Measurements from ENCODE around the gene AFAP1. TPM values are rescaled to one million over a fixed set of nuclear protein-coding genes. Genes with fewer than 3 reads are reported as not detected.

The AFAP1 gene
- total RNA-seq, 2 donors from 2014 or later, result 9.6 to 35.3 TPM

- H3K36me3 ChIP-seq (replicated peaks in 1 of 2; ENCODE audit: insufficient read depth in 1 of 2, low read depth in 2 of 2), result no peaks in the 10 kb centered on the region
- 48 to 61% methylated on average over 1 of the region's 1 CpG for WGBS, 2 donors
- DNase-seq (no peak), ATAC-seq (no peak)
- intact Hi-C loops (cut with DNase I), result no loop called here
- no peak overlapping the region for H3K4me3 ChIP-seq
- no peaks in the 10 kb centered on the region for H3K27me3 ChIP-seq
- peaks cover 22% of the 10 kb centered on the region for H3K4me1 ChIP-seq
- H3K9me3 ChIP-seq, result no peaks in the 10 kb centered on the region
- H3K27ac ChIP-seq, result no peak overlapping the region
- no peak for TF ChIP-seq CTCF (IDR thresholded peaks at IDR 0.05)
Measured at GRCh38 chr4:7932287-7932686, 7.4 kb downstream of the AFAP1 start.

GRCh38 chr4:7929118-7929951 lies 10.3 kb downstream of the AFAP1 start:
- Histone ChIP-seq H3K36me3 (replicated peaks in 1 of 2; ENCODE audit: insufficient read depth in 1 of 2, low read depth in 2 of 2) (no peaks in the 10 kb centered on the region), H3K27me3 (no peaks in the 10 kb centered on the region), H3K9me3 (no peaks in the 10 kb centered on the region), H3K4me3 (no peak overlapping the region), H3K27ac (peak overlapping the region; percentile 4 to 66 (median 30)), H3K4me1 (peaks cover 28% of the 10 kb centered on the region)
- ATAC-seq (peak; percentile 85), DNase-seq (peak; percentile 33 to 64 (median 50))
- intact Hi-C loops (cut with DNase I), result no loop called here
- TF ChIP-seq POLR2A (IDR thresholded peaks at IDR 0.05), result no peak
- peak in 3 of 7 experiments; percentile 3 to 15 (median 7) for TF ChIP-seq CTCF (IDR thresholded peaks at IDR 0.05)
- 35 to 39% methylated on average over 7 of the region's 7 CpGs for WGBS, 2 donors

- Histone ChIP-seq H3K36me3 (replicated peaks in 1 of 2; ENCODE audit: insufficient read depth in 1 of 2, low read depth in 2 of 2) (no peaks in the 10 kb centered on the region), H3K4me3 (no peak overlapping the region), H3K9me3 (no peaks in the 10 kb centered on the region), H3K4me1 (peaks cover 32% of the 10 kb centered on the region), H3K27ac (peak overlapping the region; percentile 4 to 66 (median 30)), H3K27me3 (no peaks in the 10 kb centered on the region)
- ATAC-seq (no peak), DNase-seq (no peak)
- intact Hi-C loops (cut with DNase I), result no loop called here
- TF ChIP-seq POLR2A (IDR thresholded peaks at IDR 0.05), result no peak
- WGBS, 2 donors, result 58 to 78% methylated on average over 3 to 7 of the region's 7 CpGs
Measured at GRCh38 chr4:7928711-7929110, 10.9 kb downstream of the AFAP1 start.

- Histone ChIP-seq H3K9me3 (no peaks in the 10 kb centered on the region), H3K36me3 (replicated peaks in 1 of 2; ENCODE audit: insufficient read depth in 1 of 2, low read depth in 2 of 2) (no peaks in the 10 kb centered on the region), H3K4me1 (peaks cover 38% of the 10 kb centered on the region), H3K27me3 (no peaks in the 10 kb centered on the region), H3K4me3 (no peak overlapping the region), H3K27ac (peak overlapping the region in 1 of 4 donors; percentile 10)
- DNase-seq (no peak), ATAC-seq (no peak)
- TF ChIP-seq POLR2A (IDR thresholded peaks at IDR 0.05) (no peak), CTCF (IDR thresholded peaks at IDR 0.05) (no peak)
- intact Hi-C loops (cut with DNase I), result no loop called here
- 88% methylated on average over 5 to 7 of the region's 7 CpGs for WGBS, 2 donors
Measured at GRCh38 chr4:7926822-7927221, 12.8 kb downstream of the AFAP1 start.

- intact Hi-C loops (cut with DNase I), result no loop called here
- 78 to 83% methylated on average over 4 of the region's 4 CpGs for WGBS, 2 donors
- Histone ChIP-seq H3K4me1 (peaks cover 26% of the 10 kb centered on the region), H3K36me3 (replicated peaks in 1 of 2; ENCODE audit: insufficient read depth in 1 of 2, low read depth in 2 of 2) (no peaks in the 10 kb centered on the region), H3K27me3 (no peaks in the 10 kb centered on the region), H3K4me3 (no peak overlapping the region), H3K27ac (peak overlapping the region in 2 of 4 donors; percentile 36 to 45), H3K9me3 (no peaks in the 10 kb centered on the region)
- no peak for TF ChIP-seq POLR2A (IDR thresholded peaks at IDR 0.05)
- TF ChIP-seq CTCF (IDR thresholded peaks at IDR 0.05), result no peak
- no peak for DNase-seq
- no peak for ATAC-seq
Measured at GRCh38 chr4:7924570-7924969, 15.1 kb downstream of the AFAP1 start.
